SK-N-MC (cell line): Measurements from ENCODE around the gene PAOX.

Source experiments
- EZH2 ChIP-seq: fragments of 200-600 bp; sonication (generic); IDR thresholded peaks from one replicate; pipeline ENCODE4 v1.6.1; 2017; ENCODE audit warnings: antibody characterized with exemption
- FOXP2 ChIP-seq: optimal IDR thresholded peaks from 2 replicates; pipeline ENCODE3; 2011; ENCODE audit warnings: mild to moderate bottlenecking, moderate library complexity; ENCODE audit not compliant: insufficient read depth; ENCODE audit errors: extremely low read length, control extremely low read depth
- POLR2AphosphoS5 ChIP-seq: IDR thresholded peaks from 2 replicates; pipeline ENCODE4 v1.6.1; 2012; ENCODE audit warnings: mild to moderate bottlenecking, low read depth, low read length, borderline replicate concordance

DNA sequence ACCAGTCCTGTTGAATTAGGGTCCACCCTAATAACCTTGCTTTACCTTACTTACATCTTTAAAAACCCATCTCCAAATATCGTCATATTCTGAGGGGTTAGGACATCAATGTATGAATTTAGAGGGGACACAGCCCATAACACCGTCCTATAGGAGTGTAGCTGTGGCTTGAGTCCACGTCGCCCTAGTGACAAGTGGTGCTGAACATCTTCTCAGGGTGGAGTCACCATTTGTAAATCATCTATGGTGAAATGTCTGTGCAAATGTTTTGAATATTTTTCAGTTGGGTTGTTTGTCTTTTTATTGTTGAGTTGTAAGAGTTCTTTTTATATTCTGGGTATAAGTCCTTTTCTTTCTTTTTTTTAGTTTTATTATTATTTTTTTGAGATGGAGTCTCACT lies 37.1 kb upstream of the PAOX start:
- TF ChIP-seq POLR2AphosphoS5 (no peak), EZH2 (no peak), FOXP2 (no peak)
